ENCODE results near the gene RASEF. TPM values are rescaled to one million over a fixed set of nuclear protein-coding genes. Genes with fewer than 3 reads are reported as not detected.

The RASEF gene
- total and polyA plus RNA-seq, 10 of the 15 experiments (the other 5 are each of a cell fraction or from before 2014, with no cell fraction given) = under 0.01 to 0.04 (median 0.01) TPM; not detected in 7

- Histone ChIP-seq H3K27me3 (replicated peaks in 1 of 2; ENCODE audit: control insufficient read depth in 2 of 2, insufficient read depth in 2 of 2, low read length in 1 of 2) (no peaks in the 10 kb centered on the region), H3K4me2 (ENCODE audit: control insufficient read depth, insufficient read depth) (no peak overlapping the region), H3K79me2 (ENCODE audit: control insufficient read depth, insufficient read depth, low read length) (no peaks in the 10 kb centered on the region), H3K4me3 (no peak overlapping the region), H2AFZ (ENCODE audit: control insufficient read depth, low read depth, low read length) (no peak overlapping the region), H3K36me3 (ENCODE audit: control insufficient read depth in 2 of 2, insufficient read depth in 2 of 2, low read length in 1 of 2) (no peaks in the 10 kb centered on the region), H3K4me1 (ENCODE audit: control insufficient read depth, insufficient read depth, low read length) (no peaks in the 10 kb centered on the region), H4K20me1 (ENCODE audit: control insufficient read depth, insufficient read depth) (no peaks in the 10 kb centered on the region), H3K27ac (ENCODE audit: control insufficient read depth, insufficient read depth) (no peak overlapping the region), H3K9me3 (replicated peaks; ENCODE audit: control insufficient read depth, insufficient read depth, low read length) (no peaks in the 10 kb centered on the region), H3K9ac (ENCODE audit: control insufficient read depth, insufficient read depth, low read length) (no peak overlapping the region)
- FAIRE-seq (no peak), ATAC-seq (no peak; the same call in 2 of the 3 replicates), DNase-seq (ENCODE audit: low read depth, low spot score) (no peak)
- ChIA-PET SMC1A (ENCODE audit: uncharacterized antibody, unreplicated experiment) (no interaction called here), RAD21 (ENCODE audit: unreplicated experiment) (no interaction called here), CTCF (no interaction called here), POLR2A (no interaction called here)
- intact Hi-C loops (cut with micrococcal nuclease; ENCODE audit: unreplicated experiment) (no loop called here), in situ Hi-C loops (cut with MboI) (no loop called here)
- BruUV-seq (replicated peaks) = no TSS peak
- WGBS (ENCODE audit: insufficient coverage, insufficient replicate concordance, low lambda C conversion rate, missing lambda C conversion rate) = 25% methylated on average over 11 of the region's 11 CpGs
- TF ChIP-seq LARP7 (IDR thresholded peaks at IDR 0.05) = no peak
- TF ChIP-seq ZNF24 (IDR thresholded peaks at IDR 0.05) = 0 out of 2 replicates have a peak, but pooled peaks have one; percentile 46
Measured at GRCh38 chr9:83047839-83048775, 14.8 kb downstream of the RASEF start.

- intact Hi-C loops (cut with micrococcal nuclease; ENCODE audit: unreplicated experiment) (no loop called here), in situ Hi-C loops (cut with MboI) (no loop called here)
- Histone ChIP-seq H3K9ac (ENCODE audit: control insufficient read depth, insufficient read depth, low read length) (no peak overlapping the region), H3K36me3 (ENCODE audit: control insufficient read depth in 2 of 2, insufficient read depth in 2 of 2, low read length in 1 of 2) (no peaks in the 10 kb centered on the region), H3K27ac (ENCODE audit: control insufficient read depth, insufficient read depth) (no peak overlapping the region), H3K79me2 (ENCODE audit: control insufficient read depth, insufficient read depth, low read length) (no peaks in the 10 kb centered on the region), H3K27me3 (replicated peaks in 1 of 2; ENCODE audit: control insufficient read depth in 2 of 2, insufficient read depth in 2 of 2, low read length in 1 of 2) (no peaks in the 10 kb centered on the region), H3K4me2 (ENCODE audit: control insufficient read depth, insufficient read depth) (no peak overlapping the region), H3K9me3 (replicated peaks; ENCODE audit: control insufficient read depth, insufficient read depth, low read length) (no peaks in the 10 kb centered on the region), H2AFZ (ENCODE audit: control insufficient read depth, low read depth, low read length) (no peak overlapping the region), H3K4me1 (ENCODE audit: control insufficient read depth, insufficient read depth, low read length) (no peaks in the 10 kb centered on the region), H3K4me3 (no peak overlapping the region), H4K20me1 (ENCODE audit: control insufficient read depth, insufficient read depth) (no peaks in the 10 kb centered on the region)
- FAIRE-seq (no peak), ATAC-seq (no peak), DNase-seq (ENCODE audit: low read depth, low spot score) (no peak)
- RAD21 ChIA-PET (ENCODE audit: unreplicated experiment) = no interaction called here
- WGBS (ENCODE audit: insufficient coverage, insufficient replicate concordance, low lambda C conversion rate, missing lambda C conversion rate) = 12% methylated on average over 7 of the region's 7 CpGs
- TF ChIP-seq CHD2 (IDR thresholded peaks at IDR 0.05; ENCODE audit: borderline replicate concordance, low read depth, low read length) (no peak), STAT1 (conservative IDR thresholded peaks at IDR 0.05) (no peak)
- BruUV-seq (replicated peaks) = no TSS peak
- POLR2A ChIA-PET = no interaction called here
- SMC1A ChIA-PET (ENCODE audit: uncharacterized antibody, unreplicated experiment) = no interaction called here
- CTCF ChIA-PET = no interaction called here
Measured at GRCh38 chr9:83043597-83043996, 19.3 kb downstream of the RASEF start.
